K562 (cell line): ENCODE data around the gene NT5DC4. TPM values are rescaled to one million over a fixed set of nuclear protein-coding genes. Genes with fewer than 3 reads are reported as not detected.

ENCODE experiments used
- ATAC-seq: fragments of 200-7000 bp; cut with Tn5 transposase; 3 replicates; pipeline ENCODE4 v1.9.1; 2020; ENCODE audit warnings: moderate library complexity
- BruUV-seq: library from RNA; stranded (reverse); fragments of 400-500 nt; replicated peaks from 2 replicates; lab custom pipeline; 2021; lab: Mats Ljungman, UMichigan
- CTCF ChIA-PET: fragments of 300-600 bp; formaldehyde crosslinking; extraction: SDS; loops from one replicate; lab custom pipeline; 2021; ENCODE audit warnings: low intra/inter-chr PET ratio; lab: Yijun Ruan, JAX
- POLR2A ChIA-PET: fragments of 300-600, 350-650 bp; sonication (Branson Sonifier 250); formaldehyde crosslinking; extraction: SDS; loops from one replicate; lab custom pipeline; 2021; ENCODE audit warnings: antibody characterized with exemption, inconsistent platforms; lab: Yijun Ruan, JAX
- DNase-seq, 4 experiments: peaks; one replicate each; pipeline versions ENCODE4 v3.0.0 to v3.0.0-alpha.2; 2011 to 2018; ENCODE audit warnings: low spot score in 3 of 4, mixed read lengths in 3 of 4; ENCODE audit errors: extremely low read depth in 1 of 4
- FAIRE-seq: peaks from 2 replicates; lab custom pipeline; 2011; peaks lifted over from hg19 to GRCh38; lab: Jason Lieb, UNC
- H2AFZ ChIP-seq: 2 replicates; pipeline ENCODE4 v1.6.0; 2011; ENCODE audit warnings: low read depth, low read length, control low read depth, inconsistent platforms
- H3K27ac ChIP-seq: fragments of 200-600 bp; 3 replicates; pipeline ENCODE4 v1.8.0; 2011; ENCODE audit warnings: low read depth, mild to moderate bottlenecking, control low read depth, inconsistent platforms, low read length, moderate library complexity, mixed read lengths; ENCODE audit errors: extremely low read depth
- H3K27me3 ChIP-seq, 2 experiments: fragments of 300-600 bp in 1 of 2; 2 replicates in 1 of 2; 3 replicates in 1 of 2; pipeline versions ENCODE4 v1.6.0 to v1.8.0; 2011; ENCODE audit warnings: inconsistent platforms in 2 of 2, low read length in 2 of 2, mild to moderate bottlenecking in 1 of 2, mixed read lengths in 1 of 2, moderate library complexity in 1 of 2; ENCODE audit not compliant: control insufficient read depth in 2 of 2, insufficient read depth in 2 of 2
- H3K36me3 ChIP-seq: fragments of 300-600 bp; 3 replicates; pipeline ENCODE4 v1.8.0; 2011; ENCODE audit warnings: mild to moderate bottlenecking, low read length, inconsistent platforms; ENCODE audit not compliant: control insufficient read depth, insufficient read depth
- H3K4me1 ChIP-seq, 2 experiments: fragments of 200-600 bp in 1 of 2; replicated peaks in 1 of 2; 2 replicates in 1 of 2; 3 replicates in 1 of 2; pipeline versions ENCODE4 v1.5.1 to v1.8.0; 2011; ENCODE audit warnings: inconsistent platforms in 2 of 2, low read length in 2 of 2, mild to moderate bottlenecking in 1 of 2, mixed read lengths in 1 of 2, moderate library complexity in 1 of 2; ENCODE audit not compliant: control insufficient read depth in 2 of 2, insufficient read depth in 2 of 2
- H3K4me2 ChIP-seq: 2 replicates; pipeline ENCODE4 v1.6.1; 2011; ENCODE audit warnings: low read length, control low read depth, inconsistent platforms, mixed read lengths; ENCODE audit not compliant: insufficient read depth
- H3K4me3 ChIP-seq: fragments of 200-600 bp; sonication (generic), shearing (Covaris generic); 2 replicates; pipeline ENCODE4 v1.5.1; 2016; ENCODE audit warnings: control low read depth, inconsistent platforms
- H3K79me2 ChIP-seq: fragments of 200-600 bp; 3 replicates; pipeline ENCODE4 v1.8.0; 2011; ENCODE audit warnings: low read length, inconsistent platforms; ENCODE audit not compliant: control insufficient read depth, insufficient read depth
- H3K9ac ChIP-seq, 2 experiments: 2 replicates each; pipeline versions ENCODE4 v1.6.0 to v1.6.1; 2011; ENCODE audit warnings: low read depth in 2 of 2, low read length in 2 of 2, control low read depth in 1 of 2, inconsistent platforms in 1 of 2, mild to moderate bottlenecking in 1 of 2, mixed read lengths in 1 of 2; ENCODE audit not compliant: insufficient read depth in 1 of 2
- H3K9me1 ChIP-seq: one replicate; pipeline ENCODE4 v1.6.0; 2011; ENCODE audit warnings: inconsistent platforms, mild to moderate bottlenecking, low read length, moderate library complexity; ENCODE audit not compliant: control insufficient read depth, insufficient read depth
- H3K9me3 ChIP-seq: replicated peaks from 2 replicates; pipeline ENCODE4 v1.5.1; 2011; ENCODE audit warnings: low read depth, low read length, inconsistent platforms; ENCODE audit not compliant: control insufficient read depth, insufficient read depth
- H4K20me1 ChIP-seq: replicated peaks from 2 replicates; pipeline ENCODE4 v1.6.1; 2011; ENCODE audit warnings: low read length, inconsistent platforms, mixed read lengths; ENCODE audit not compliant: control insufficient read depth, insufficient read depth
- BCOR ChIP-seq: fragments of 450-650 bp; IDR thresholded peaks from 2 replicates; pipeline ENCODE4 v1.6.1; 2016
- BMI1 ChIP-seq: fragments of 150-350 bp; IDR thresholded peaks from 2 replicates; pipeline ENCODE4 v1.6.1; 2014; ENCODE audit warnings: low read length
- CAMTA2 ChIP-seq: fragments of 250-450 bp; sonication (Bioruptor Pico); conservative IDR thresholded peaks from 2 replicates; pipeline ENCODE4 v1.5.1; 2022
- FOXA1 ChIP-seq: fragments of 450-650 bp; IDR thresholded peaks from 2 replicates; pipeline ENCODE4 v1.6.1; 2016; ENCODE audit warnings: mild to moderate bottlenecking, borderline replicate concordance
- HDAC6 ChIP-seq: IDR thresholded peaks from 2 replicates; pipeline ENCODE4 v1.6.1; 2012; ENCODE audit warnings: low read depth, mild to moderate bottlenecking, control low read depth, inconsistent platforms, low read length, moderate library complexity
- MTA2 ChIP-seq: fragments of 450-650 bp; IDR thresholded peaks from 2 replicates; pipeline ENCODE4 v1.6.1; 2016; ENCODE audit warnings: low read depth
- RCOR1 ChIP-seq, 2 experiments: IDR thresholded peaks; 2 replicates each; pipeline ENCODE4 v1.6.1; 2012; ENCODE audit warnings: low read depth in 2 of 2, low read length in 2 of 2, borderline replicate concordance in 1 of 2, improper control_type of control experiment in 1 of 2
- TEAD4 ChIP-seq, 2 experiments: sonication (generic) in 1 of 2; formaldehyde crosslinking in 1 of 2; IDR thresholded peaks; 2 replicates each; pipeline versions ENCODE4 v1.6.1 to v1.8.0; 2012 to 2022; ENCODE audit warnings: borderline replicate concordance in 1 of 2, inconsistent platforms in 1 of 2, low read length in 1 of 2, mild to moderate bottlenecking in 1 of 2, missing genetic modification reagents in 1 of 2
- THAP7 ChIP-seq: fragments of 250-450 bp; sonication (Bioruptor Pico); IDR thresholded peaks from 2 replicates; pipeline ENCODE4 v1.5.0; 2021
- ZBTB43 ChIP-seq: sonication (generic); formaldehyde crosslinking; IDR thresholded peaks from 2 replicates; pipeline ENCODE4 v1.8.0; 2023; ENCODE audit warnings: mild to moderate bottlenecking, missing genetic modification reagents
- WGBS: fragments of 100-300 bp; shearing (Covaris generic); methylation state at CpG from one replicate; pipeline ENCODE4 v1.1.6; 2016; ENCODE audit warnings: low coverage, mixed read lengths; ENCODE audit not compliant: insufficient coverage; ENCODE audit errors: missing lambda C conversion rate; 5-methylcytosine and 5-hydroxymethylcytosine counted together
- in situ Hi-C: fragments of 300-500 bp; cut with MboI; formaldehyde crosslinking; loops from 4 replicates; pipeline ENCODE4 v1.15.0; 2018; ENCODE audit warnings: inconsistent platforms, mixed read lengths
- intact Hi-C: fragments of 100-400 bp; cut with micrococcal nuclease; formaldehyde crosslinking; loops from 2 replicates; pipeline ENCODE4 v1.14.2; 2022
- polyA plus RNA-seq, 8 experiments: library from polyadenylated mRNA; depleted of rRNA in 4 of 8; stranded (reverse) in 5 of 8; unstranded in 3 of 8; fragments of >200 nt; fragmentation: Nextera tagmentation in 2 of 8; fragmentation: Illumina TruSeq in 1 of 8; extraction: Ambion mirVana in 2 of 8; extraction: Trizol in 1 of 8; gene quantifications; 2 replicates each; pipeline versions ENCODE4 v1.2.1 to v1.2.3, GENCODE V29; 2011 to 2014; ENCODE audit warnings: inconsistent platforms in 1 of 8, missing spikeins in 1 of 8
- total RNA-seq, 7 experiments: library from RNA; depleted of rRNA in 6 of 7; stranded (reverse); fragments of >200 nt in 6 of 7; fragmentation: Illumina TruSeq in 2 of 7; extraction: Trizol in 2 of 7; gene quantifications; 2 replicates each; pipeline versions ENCODE4 v1.2.1 to v1.2.3, GENCODE V29; 2011 to 2021; ENCODE audit warnings: low replicate concordance in 1 of 7

The NT5DC4 gene
- total and polyA plus RNA-seq, 9 of the 15 experiments (the other 6 are each of a cell fraction or from before 2014, with no cell fraction given): 0.44 to 6.9 (median 2.5) TPM

GRCh38 chr2:112692495-112692911 is 28.3 kb upstream of the NT5DC4 start:
- H3K4me3 ChIP-seq: no peak overlapping the region
- H3K9me1 ChIP-seq: no peaks in the 10 kb centered on the region
- no peaks in the 10 kb centered on the region for H3K27me3 ChIP-seq
- no TSS peak for BruUV-seq
- WGBS: 0% methylated on average over 5 of the region's 5 CpGs
- ATAC-seq (peak; percentile 95), FAIRE-seq (peak; percentile 99), DNase-seq (peak; percentile 84 to 97 (median 87))
- H2AFZ ChIP-seq: peak overlapping the region; percentile 21
- H3K9ac ChIP-seq: peak overlapping the region; percentile 1 to 71; a peak in 1 of 4 replicates
- no peaks in the 10 kb centered on the region for H3K36me3 ChIP-seq
- no peaks in the 10 kb centered on the region for H4K20me1 ChIP-seq
- H3K27ac ChIP-seq: peak overlapping the region; percentile 70
- H3K79me2 ChIP-seq: no peaks in the 10 kb centered on the region
- in situ Hi-C loops (no loop called here), intact Hi-C loops (no loop called here)
- H3K4me1 ChIP-seq: peaks cover 38 to 40% of the 10 kb centered on the region in 2 experiments
- H3K4me2 ChIP-seq: peak overlapping the region; percentile 40; the same call in 1 of the 2 replicates
- H3K9me3 ChIP-seq: no peaks in the 10 kb centered on the region
- ChIA-PET CTCF (interaction anchor here (0.5 to 0.8 kb wide), 2 partner anchors 67 to 108 kb away, joined by 3 read pairs; no protein-coding TSS in a partner anchor), POLR2A (interaction anchor here (0.6 to 1.9 kb wide), 12 partner anchors 9 to 52 kb away, joined by 3 to 19 read pairs (median 4); partner anchors contain the start of gene SLC20A1)
- no peak for TF ChIP-seq FOXA1
- 0 out of 2 replicates have a peak, but pooled peaks have one; percentile 14 for TF ChIP-seq BCOR
- no peak for TF ChIP-seq THAP7 (CRISPR knock-in tag)
- TF ChIP-seq TEAD4 (IDR thresholded peaks at IDR 0.05; ENCODE audit: low read length): peak; percentile 75
- no peak for TF ChIP-seq TEAD4 (CRISPR knock-in tag; IDR thresholded peaks at IDR 0.05; ENCODE audit: borderline replicate concordance)
- TF ChIP-seq BMI1: peak; percentile 21; the same call in 1 of the 2 replicates
- no peak for TF ChIP-seq ZBTB43 (CRISPR knock-in tag)
- no peak for TF ChIP-seq HDAC6
- no peak for TF ChIP-seq CAMTA2 (CRISPR knock-in tag)
- TF ChIP-seq RCOR1 (IDR thresholded peaks at IDR 0.05; ENCODE audit: borderline replicate concordance in 1 of 2, low read depth in 2 of 2, low read length in 2 of 2): peak in 1 of 2 experiments; percentile 99; a peak in 2 of 4 replicates
- 0 out of 2 replicates have a peak, but pooled peaks have one; percentile 6 for TF ChIP-seq MTA2
